IPS-18a (cell line): ENCODE results near the gene MCF2L2.

Source experiments
- H3K27ac ChIP-seq: one replicate; pipeline ENCODE4 v1.5.1; 2013; ENCODE audit warnings: low read length
- H3K27me3 ChIP-seq: one replicate; pipeline ENCODE4 v1.6.1; 2013; ENCODE audit warnings: mild to moderate bottlenecking, low read length; ENCODE audit not compliant: control insufficient read depth, insufficient read depth
- H3K36me3 ChIP-seq: one replicate; pipeline ENCODE4 v1.6.1; 2013; ENCODE audit warnings: low read depth, low read length; ENCODE audit not compliant: control insufficient read depth
- H3K4me1 ChIP-seq: one replicate; pipeline ENCODE4 v1.6.1; 2013; ENCODE audit warnings: low read depth, low read length; ENCODE audit not compliant: control insufficient read depth
- H3K4me3 ChIP-seq: one replicate; pipeline ENCODE4 v1.5.1; 2013; ENCODE audit warnings: low read length
- H3K9ac ChIP-seq: one replicate; pipeline ENCODE4 v1.6.1; 2013; ENCODE audit warnings: mild to moderate bottlenecking, low read length, moderate library complexity
- H3K9me3 ChIP-seq: one replicate; pipeline ENCODE4 v1.6.1; 2013; ENCODE audit warnings: low read depth, low read length; ENCODE audit not compliant: control insufficient read depth

The MCF2L2 gene

DNA sequence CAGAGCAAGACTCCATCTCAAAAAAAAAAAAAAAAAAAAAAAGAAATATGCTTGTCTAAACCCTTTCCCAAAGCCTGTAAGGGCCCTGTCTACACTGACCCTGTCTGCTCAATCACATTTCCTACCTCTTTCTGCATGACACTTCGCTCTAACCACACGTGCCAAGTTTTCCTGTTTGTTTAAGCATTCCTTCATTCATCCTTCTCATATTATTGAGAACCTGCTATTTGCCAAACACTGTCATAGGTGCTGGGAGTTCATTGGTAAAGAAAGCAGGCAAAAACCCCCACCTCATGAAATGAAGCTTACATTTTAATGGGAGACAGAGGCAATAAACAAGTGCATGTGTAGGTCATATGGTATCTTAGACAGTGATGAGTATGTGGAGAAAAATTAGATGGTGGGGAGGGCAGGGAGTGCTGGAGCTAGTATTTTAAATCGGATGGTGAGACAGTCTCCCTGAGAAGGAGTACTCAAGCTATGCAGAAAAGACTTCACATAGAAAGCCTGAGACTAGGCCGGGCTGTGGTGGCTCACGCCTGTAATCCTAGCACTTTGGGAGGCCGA is 127.3 kb downstream of the MCF2L2 start:
- H3K9ac ChIP-seq = no peak overlapping the region
- H3K4me3 ChIP-seq = no peak overlapping the region
- no peak overlapping the region for H3K27ac ChIP-seq
- no peaks in the 10 kb centered on the region for H3K9me3 ChIP-seq
- peaks cover 16% of the 10 kb centered on the region for H3K4me1 ChIP-seq
- H3K36me3 ChIP-seq = no peaks in the 10 kb centered on the region
- H3K27me3 ChIP-seq = no peaks in the 10 kb centered on the region

DNA sequence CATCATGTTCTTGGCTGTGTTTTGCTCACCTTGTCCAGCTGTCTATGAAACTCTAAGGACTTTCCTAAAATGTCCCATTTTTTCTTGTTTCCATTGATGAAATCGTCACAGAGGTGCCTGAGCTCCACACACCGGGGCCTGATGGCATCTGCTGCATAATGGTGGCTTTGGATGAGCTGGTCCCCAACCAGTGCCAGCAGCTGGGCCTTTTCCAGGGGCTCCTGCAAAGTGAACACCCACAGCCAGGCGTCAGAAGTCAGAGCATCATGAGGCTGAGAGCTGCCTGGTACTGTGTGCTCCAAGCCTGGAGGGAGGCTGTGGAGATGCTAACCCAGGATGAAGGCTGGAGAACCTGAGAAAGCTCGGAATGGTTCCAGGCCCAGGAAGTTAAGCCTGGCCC is 128.4 kb downstream of the MCF2L2 start:
- H3K27me3 ChIP-seq = no peaks in the 10 kb centered on the region
- peaks cover 16% of the 10 kb centered on the region for H3K4me1 ChIP-seq
- H3K9ac ChIP-seq = no peak overlapping the region
- no peaks in the 10 kb centered on the region for H3K36me3 ChIP-seq
- H3K27ac ChIP-seq = no peak overlapping the region
- H3K4me3 ChIP-seq = no peak overlapping the region
- H3K9me3 ChIP-seq = no peaks in the 10 kb centered on the region

DNA sequence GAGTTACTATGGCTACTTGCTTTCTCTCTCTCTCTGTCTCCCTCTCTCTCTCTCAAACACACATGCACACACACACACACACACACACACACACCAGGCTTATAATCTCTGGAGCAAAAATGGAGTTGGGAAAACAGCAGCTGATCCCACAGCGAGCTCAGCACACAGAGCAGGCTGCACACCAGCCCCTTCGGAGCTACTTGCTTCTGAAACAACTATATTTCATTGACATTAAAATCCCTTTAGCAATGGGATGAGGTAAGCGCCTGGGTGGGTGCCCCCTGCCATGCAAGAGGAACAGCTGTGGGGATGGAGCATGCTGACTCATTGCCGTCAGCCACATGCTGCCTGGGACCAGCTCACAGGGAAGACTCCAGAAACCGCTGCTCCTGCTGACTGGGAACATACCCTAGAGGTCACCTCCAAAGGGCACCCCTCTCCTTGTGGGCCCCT is 129.7 kb downstream of the MCF2L2 start:
- H3K27ac ChIP-seq = peak overlapping the region; percentile 17
- no peaks in the 10 kb centered on the region for H3K9me3 ChIP-seq
- H3K4me3 ChIP-seq = no peak overlapping the region
- H3K9ac ChIP-seq = peak overlapping the region; percentile 34
- no peaks in the 10 kb centered on the region for H3K36me3 ChIP-seq
- H3K27me3 ChIP-seq = no peaks in the 10 kb centered on the region
- H3K4me1 ChIP-seq = peaks cover 16% of the 10 kb centered on the region

DNA sequence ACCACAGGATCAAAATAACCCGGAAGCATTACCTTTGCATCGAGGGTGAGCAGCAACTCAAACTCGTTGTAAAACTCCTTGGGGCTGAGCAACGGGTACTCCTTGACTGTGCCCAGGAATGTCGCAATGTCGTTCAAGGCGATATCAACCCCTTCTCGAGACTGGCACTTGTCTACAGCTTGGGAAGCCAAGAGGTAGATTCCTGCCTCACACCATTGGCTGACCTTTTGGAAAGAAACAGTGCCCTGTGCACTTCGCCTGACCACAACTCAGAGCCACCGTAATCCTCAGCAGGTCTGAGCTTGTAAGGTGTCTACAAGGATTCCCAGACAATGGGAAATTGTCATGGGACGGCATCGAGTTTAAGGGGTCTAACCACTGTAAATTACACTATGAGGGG is 131.5 kb downstream of the MCF2L2 start:
- H3K9ac ChIP-seq = no peak overlapping the region
- H3K4me3 ChIP-seq = no peak overlapping the region
- H3K27ac ChIP-seq = no peak overlapping the region
- peaks cover 16% of the 10 kb centered on the region for H3K4me1 ChIP-seq
- no peaks in the 10 kb centered on the region for H3K27me3 ChIP-seq
- no peaks in the 10 kb centered on the region for H3K36me3 ChIP-seq
- no peaks in the 10 kb centered on the region for H3K9me3 ChIP-seq

DNA sequence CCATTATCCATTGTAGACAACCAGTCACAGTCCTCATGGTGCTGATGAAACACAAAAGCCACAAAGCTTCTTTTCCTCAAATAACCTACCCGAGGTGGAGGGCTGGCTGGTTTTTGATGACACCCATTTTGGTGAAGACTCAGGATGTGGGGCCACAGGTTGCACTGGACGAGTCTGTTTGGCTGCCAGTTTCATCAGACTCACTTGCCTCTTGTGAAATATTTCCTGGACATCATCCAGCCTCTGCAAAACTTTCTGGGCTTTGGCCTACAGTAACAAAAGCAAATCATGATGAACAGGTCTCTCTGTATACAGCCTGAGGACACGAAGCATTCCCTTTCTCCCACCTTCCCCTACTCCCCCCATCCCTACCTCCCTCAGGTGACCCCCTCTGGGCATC is 133.2 kb downstream of the MCF2L2 start:
- Histone ChIP-seq H3K4me1 (peaks cover 16% of the 10 kb centered on the region), H3K36me3 (no peaks in the 10 kb centered on the region), H3K4me3 (no peak overlapping the region), H3K9me3 (no peaks in the 10 kb centered on the region), H3K27me3 (no peaks in the 10 kb centered on the region), H3K9ac (no peak overlapping the region), H3K27ac (no peak overlapping the region)

DNA sequence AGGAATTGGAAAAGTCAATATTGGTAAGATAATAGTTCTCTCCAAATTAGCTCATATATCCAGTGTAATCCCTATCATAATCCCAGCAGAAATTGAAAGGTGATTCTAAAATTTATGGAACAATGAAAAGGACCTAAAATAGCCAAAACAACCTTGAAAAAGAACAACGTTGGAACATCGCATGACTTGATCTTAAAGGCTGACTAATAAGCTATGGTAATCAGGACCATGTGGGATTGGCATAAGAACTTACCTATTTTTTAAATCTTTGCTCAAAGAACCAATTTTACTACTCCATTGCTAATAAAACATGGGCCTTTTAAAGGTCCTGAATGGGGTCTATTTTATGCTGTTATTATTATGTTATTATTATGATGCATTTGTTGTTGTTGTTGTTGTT is 134.5 kb downstream of the MCF2L2 start:
- Histone ChIP-seq H3K9ac (no peak overlapping the region), H3K27me3 (no peaks in the 10 kb centered on the region), H3K4me3 (no peak overlapping the region), H3K27ac (no peak overlapping the region), H3K9me3 (no peaks in the 10 kb centered on the region), H3K4me1 (peaks cover 14% of the 10 kb centered on the region), H3K36me3 (no peaks in the 10 kb centered on the region)

DNA sequence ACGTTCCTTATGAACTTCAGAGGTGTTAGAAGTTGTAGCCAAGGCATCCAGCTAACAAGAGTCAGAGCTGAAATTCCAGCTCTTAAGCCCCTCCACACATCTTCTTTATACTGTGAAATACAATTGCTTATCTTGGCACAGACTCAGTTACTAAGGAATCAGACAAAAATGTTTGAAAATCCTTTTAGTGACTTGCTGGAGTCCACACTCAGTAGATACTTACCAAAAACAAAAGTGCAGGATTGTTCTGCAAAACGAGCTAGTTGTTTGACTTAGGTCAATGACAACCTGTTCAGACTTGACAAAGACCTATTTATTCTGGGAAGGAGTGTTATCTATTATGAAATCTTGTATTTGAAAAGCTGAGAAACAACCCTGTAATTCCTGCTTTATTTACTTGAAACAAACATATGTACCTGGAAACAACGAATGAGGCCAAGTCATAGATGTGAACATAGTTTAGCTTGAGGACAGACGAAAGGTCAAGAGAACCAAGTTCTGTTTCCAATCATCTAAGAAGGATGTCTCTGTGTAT is 136.9 kb downstream of the MCF2L2 start:
- Histone ChIP-seq H3K27me3 (no peaks in the 10 kb centered on the region), H3K27ac (no peak overlapping the region), H3K9ac (no peak overlapping the region), H3K36me3 (no peaks in the 10 kb centered on the region), H3K9me3 (no peaks in the 10 kb centered on the region), H3K4me1 (no peaks in the 10 kb centered on the region), H3K4me3 (no peak overlapping the region)

DNA sequence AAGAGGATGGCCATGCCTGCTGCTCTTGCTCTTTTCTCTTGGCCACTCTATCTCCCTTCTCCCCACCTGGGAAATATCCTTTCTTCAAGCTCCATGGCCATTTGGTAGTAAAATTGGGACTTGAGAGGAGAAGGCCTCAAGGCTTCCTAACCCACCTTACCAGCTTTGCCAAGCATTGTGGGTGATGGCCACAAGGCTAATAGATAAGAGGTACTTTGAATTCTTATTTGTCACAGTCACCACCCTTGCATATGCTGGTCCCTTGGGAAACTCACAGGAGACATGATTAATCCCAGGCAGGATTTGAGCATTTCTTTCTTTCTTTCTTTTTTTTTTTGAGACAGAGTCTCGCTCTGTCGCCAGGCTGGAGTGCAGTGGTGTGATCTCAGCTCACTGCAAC is 138.2 kb downstream of the MCF2L2 start:
- Histone ChIP-seq H3K9ac (no peak overlapping the region), H3K36me3 (no peaks in the 10 kb centered on the region), H3K27me3 (no peaks in the 10 kb centered on the region), H3K4me3 (no peak overlapping the region), H3K4me1 (no peaks in the 10 kb centered on the region), H3K27ac (no peak overlapping the region), H3K9me3 (no peaks in the 10 kb centered on the region)

DNA sequence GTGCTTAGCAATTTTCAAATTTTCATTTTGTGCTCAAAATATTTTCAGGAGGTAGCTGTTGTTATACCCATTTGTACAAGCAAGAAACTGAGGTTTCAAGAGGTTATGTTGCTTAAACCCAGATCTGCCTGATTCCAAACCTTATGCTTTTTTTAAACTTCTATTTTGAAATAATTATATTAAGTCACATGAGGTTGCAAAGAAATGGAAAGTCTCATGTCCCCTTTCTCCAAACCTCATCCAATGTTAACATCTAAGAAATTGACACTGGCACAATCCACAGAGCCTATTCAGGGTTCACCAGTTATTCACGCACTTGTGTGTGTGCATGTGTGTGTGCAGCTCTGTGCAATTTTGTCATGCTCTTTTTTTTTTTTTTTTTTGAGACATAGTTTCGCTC is 140.3 kb downstream of the MCF2L2 start:
- no peaks in the 10 kb centered on the region for H3K27me3 ChIP-seq
- no peak overlapping the region for H3K27ac ChIP-seq
- H3K4me1 ChIP-seq = no peaks in the 10 kb centered on the region
- H3K9me3 ChIP-seq = no peaks in the 10 kb centered on the region
- H3K4me3 ChIP-seq = no peak overlapping the region
- no peaks in the 10 kb centered on the region for H3K36me3 ChIP-seq
- H3K9ac ChIP-seq = no peak overlapping the region

DNA sequence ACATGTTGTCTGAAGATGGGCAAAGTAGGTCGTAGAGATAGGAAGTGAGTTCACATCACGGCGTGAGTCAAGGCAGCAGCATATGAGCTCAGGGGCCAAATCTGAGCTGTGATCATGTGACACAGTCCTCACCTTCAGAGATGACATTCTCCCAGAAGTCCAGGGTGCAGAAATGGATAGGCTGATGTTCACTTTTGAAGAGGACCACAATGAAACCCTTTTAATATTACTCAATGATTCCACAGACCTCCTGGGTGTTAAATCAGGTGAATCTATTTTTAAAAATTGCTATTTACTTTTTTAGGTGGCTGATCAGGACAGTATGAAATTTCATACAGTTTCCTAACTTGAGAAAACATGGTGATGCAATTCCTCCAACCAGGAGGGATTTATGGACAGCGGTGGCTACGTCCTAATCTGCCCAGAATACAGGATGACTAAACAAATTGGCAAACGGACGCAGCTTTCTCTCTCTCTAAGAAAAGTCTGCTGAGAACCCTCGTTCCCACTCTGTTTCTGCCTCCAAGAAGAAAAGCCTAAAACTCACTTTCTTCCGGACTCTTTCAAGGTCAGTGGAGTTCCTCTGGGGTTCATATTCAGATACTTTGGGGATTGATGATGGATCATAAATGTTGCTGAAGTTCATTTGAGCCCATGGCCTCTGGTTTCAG is 141.0 kb downstream of the MCF2L2 start:
- no peaks in the 10 kb centered on the region for H3K4me1 ChIP-seq
- no peak overlapping the region for H3K27ac ChIP-seq
- no peaks in the 10 kb centered on the region for H3K27me3 ChIP-seq
- H3K9ac ChIP-seq = no peak overlapping the region
- H3K9me3 ChIP-seq = no peaks in the 10 kb centered on the region
- H3K4me3 ChIP-seq = no peak overlapping the region
- no peaks in the 10 kb centered on the region for H3K36me3 ChIP-seq

DNA sequence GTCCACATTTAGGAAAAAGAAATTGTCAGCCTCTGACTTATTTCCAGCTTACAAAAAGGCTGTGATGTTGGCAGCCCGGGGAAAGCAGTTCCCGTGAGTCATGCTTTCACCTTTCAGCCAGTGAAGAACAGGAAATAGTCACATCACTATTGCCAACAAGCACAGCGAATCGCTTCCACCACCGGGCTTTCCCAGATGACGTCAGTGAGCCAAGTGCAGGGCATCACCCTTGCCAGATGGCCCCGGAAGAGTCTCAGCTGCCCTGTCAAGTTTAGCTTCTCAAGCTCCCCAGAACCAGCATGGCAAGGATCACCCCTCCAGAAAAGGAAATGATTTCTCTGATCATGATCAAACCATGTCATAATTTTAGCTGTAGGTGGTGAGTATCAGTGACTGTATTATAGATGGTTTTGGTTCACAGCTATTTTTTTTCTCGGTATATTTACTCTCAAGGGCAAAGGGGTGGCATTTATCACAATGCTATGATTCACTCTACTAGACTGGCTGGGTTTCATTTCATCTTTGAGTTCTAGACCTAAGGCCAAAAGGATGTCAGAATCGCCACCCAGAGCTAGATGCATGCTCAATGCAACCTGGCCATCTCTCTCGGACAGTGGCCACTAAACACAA is 142.5 kb downstream of the MCF2L2 start:
- H3K4me1 ChIP-seq = peaks cover 4% of the 10 kb centered on the region
- H3K27ac ChIP-seq = no peak overlapping the region
- H3K27me3 ChIP-seq = no peaks in the 10 kb centered on the region
- H3K9ac ChIP-seq = no peak overlapping the region
- no peaks in the 10 kb centered on the region for H3K36me3 ChIP-seq
- H3K4me3 ChIP-seq = no peak overlapping the region
- H3K9me3 ChIP-seq = no peaks in the 10 kb centered on the region

DNA sequence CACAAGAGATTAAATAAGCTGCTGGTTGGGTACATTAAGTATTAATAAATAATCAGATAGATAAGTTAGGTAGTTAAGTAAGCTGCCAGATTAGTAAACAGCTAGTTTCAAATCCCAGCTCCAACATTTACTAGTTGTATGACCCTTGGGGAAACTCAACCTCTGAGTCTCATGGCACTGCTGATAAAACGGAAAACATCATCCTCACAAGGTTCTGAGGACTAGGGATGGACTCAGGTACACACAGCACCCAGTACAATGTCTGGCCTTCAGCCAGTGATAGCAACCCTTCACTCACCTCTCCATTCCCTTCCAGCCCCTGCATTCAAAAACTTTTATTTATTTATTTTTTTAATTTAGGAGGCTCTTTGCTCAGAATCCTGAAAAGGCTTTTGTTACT is 143.1 kb downstream of the MCF2L2 start:
- Histone ChIP-seq H3K36me3 (no peaks in the 10 kb centered on the region), H3K4me3 (no peak overlapping the region), H3K4me1 (peaks cover 4% of the 10 kb centered on the region), H3K27me3 (no peaks in the 10 kb centered on the region), H3K27ac (no peak overlapping the region), H3K9me3 (no peaks in the 10 kb centered on the region), H3K9ac (no peak overlapping the region)
